HG03565 (cell line): Measurements from ENCODE around the gene HERC4.

Source experiments
- ATAC-seq: cut with Tn5 transposase; IDR thresholded peaks from one replicate; pipeline ENCODE4 v1.9.1; 2021; ENCODE audit warnings: mild to moderate bottlenecking, moderate library complexity; ENCODE audit not compliant: unreplicated experiment

Gene HERC4, protein sequence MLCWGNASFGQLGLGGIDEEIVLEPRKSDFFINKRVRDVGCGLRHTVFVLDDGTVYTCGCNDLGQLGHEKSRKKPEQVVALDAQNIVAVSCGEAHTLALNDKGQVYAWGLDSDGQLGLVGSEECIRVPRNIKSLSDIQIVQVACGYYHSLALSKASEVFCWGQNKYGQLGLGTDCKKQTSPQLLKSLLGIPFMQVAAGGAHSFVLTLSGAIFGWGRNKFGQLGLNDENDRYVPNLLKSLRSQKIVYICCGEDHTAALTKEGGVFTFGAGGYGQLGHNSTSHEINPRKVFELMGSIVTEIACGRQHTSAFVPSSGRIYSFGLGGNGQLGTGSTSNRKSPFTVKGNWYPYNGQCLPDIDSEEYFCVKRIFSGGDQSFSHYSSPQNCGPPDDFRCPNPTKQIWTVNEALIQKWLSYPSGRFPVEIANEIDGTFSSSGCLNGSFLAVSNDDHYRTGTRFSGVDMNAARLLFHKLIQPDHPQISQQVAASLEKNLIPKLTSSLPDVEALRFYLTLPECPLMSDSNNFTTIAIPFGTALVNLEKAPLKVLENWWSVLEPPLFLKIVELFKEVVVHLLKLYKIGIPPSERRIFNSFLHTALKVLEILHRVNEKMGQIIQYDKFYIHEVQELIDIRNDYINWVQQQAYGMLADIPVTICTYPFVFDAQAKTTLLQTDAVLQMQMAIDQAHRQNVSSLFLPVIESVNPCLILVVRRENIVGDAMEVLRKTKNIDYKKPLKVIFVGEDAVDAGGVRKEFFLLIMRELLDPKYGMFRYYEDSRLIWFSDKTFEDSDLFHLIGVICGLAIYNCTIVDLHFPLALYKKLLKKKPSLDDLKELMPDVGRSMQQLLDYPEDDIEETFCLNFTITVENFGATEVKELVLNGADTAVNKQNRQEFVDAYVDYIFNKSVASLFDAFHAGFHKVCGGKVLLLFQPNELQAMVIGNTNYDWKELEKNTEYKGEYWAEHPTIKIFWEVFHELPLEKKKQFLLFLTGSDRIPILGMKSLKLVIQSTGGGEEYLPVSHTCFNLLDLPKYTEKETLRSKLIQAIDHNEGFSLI

GRCh38 chr10:68074775-68075549, at the start of gene HERC4:
HERC4 (minus strand) TSS chr10:68075283; CDS start chr10:68073108, 2,175 bp downstream.
- ATAC-seq, result peak; percentile 82

DNA sequence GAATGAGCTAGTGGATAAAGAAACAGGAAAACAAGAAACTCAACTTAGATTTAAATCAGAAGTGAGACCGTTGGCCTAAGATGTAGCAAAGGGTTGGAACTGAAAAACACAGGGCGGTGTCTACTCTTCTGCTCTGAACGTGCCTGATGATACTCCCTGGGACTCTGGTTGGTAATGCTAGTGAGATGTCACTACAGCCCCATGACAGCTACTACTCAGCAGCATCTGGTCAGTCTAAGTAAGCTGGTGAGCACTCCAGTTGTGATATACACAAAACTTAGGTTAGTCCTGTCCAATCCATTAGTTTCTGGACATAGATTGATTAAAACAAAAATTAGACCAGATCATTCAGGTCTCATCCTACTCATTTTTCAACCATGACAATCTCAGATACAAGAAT, 49.6 kb upstream of the HERC4 start:
- ATAC-seq, result no peak

GRCh38 chr10:68121852-68122251, 46.8 kb upstream of the HERC4 start:
- ATAC-seq, result no peak

GRCh38 chr10:68121020-68121743, 46.1 kb upstream of the HERC4 start:
- no peak for ATAC-seq

DNA sequence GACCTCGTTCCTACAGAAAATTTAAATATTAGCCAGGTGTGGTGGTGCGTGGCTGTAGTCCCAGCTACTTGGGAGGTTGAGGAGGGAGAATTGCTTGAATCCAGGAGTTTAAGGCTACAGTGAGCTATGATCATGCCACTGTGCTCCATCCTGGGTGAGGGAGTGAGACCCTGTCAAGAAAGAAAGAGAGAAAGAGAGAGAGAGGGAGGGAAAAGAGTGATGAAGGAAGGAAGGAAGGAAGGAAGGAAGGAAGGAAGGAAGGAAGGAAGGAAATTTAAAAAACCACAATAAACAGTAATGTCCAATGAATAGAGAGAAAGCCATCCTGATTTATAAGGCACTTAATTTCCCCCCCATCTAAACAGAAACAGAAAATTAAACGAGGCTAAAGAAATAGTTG, 43.6 kb upstream of the HERC4 start:
- no peak for ATAC-seq

DNA sequence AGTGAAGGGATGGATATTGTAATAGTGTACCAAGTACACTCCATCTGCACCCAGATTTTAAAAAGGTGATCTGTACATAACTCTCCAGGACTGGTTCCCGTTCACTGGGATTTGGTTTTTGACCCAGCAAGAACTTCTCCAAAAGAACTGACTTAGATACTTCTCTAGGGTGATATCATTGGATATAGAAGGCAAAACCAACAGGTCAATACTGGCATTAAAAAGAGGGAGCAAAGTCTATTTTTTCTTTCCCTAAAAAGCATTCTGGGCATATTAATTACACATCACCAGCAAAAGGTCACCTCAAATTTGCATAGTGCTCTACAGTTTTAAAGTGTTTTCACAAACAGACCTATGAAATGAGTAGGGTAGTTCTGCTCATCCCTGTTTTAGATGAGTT, 37.8 kb upstream of the HERC4 start:
- ATAC-seq, result no peak

GRCh38 chr10:68111584-68111983, 36.5 kb upstream of the HERC4 start:
- ATAC-seq, result no peak

DNA sequence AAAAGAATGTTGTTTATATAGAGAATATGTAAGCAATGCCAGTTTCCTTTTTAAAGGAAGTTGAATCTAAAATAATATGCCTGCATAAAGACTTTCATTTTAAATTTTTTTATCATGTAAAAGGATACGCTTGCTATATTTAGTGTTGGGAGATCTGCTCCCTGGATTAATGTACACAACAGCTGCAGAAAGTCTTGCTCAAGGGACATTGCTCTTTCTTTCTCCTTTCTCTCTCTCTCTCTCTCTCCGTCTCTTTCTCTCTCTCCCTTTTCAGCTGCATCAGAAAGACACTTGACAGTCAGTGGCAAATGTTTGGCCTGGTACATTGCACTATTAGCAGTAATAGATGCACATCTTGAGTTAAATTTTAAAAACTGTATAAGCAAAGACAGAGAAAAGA, 34.9 kb upstream of the HERC4 start:
- ATAC-seq, result no peak

GRCh38 chr10:68109331-68109730, 34.2 kb upstream of the HERC4 start, which contains the start of gene MYPN:
MYPN (plus strand) TSS chr10:68109488; CDS start chr10:68121439, 11,951 bp downstream.
- ATAC-seq, result no peak

- no peak for ATAC-seq
These were observed 33.6 kb upstream of the HERC4 start for GRCh38 chr10:68108653-68109052.

DNA sequence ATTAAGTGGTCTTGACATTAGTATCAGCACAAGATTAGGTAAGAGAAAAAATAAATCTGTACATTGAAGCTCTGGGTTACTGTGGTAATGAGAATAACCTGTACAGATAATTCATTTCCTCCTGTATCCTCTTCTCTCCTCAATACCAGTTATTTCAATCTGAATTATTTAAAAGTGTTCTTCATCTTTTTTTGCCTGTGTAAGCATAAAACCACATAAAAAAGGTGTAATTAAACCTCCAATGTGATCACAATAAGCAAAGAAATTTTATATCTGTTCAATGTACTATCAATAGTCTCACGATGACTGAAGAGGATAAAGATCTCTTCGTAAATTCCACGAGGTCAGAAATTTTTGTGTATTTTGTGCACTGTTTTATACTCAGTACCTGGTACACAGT, 33.0 kb upstream of the HERC4 start:
- no peak for ATAC-seq

GRCh38 chr10:68107651-68108050, 32.6 kb upstream of the HERC4 start:
- no peak for ATAC-seq

DNA sequence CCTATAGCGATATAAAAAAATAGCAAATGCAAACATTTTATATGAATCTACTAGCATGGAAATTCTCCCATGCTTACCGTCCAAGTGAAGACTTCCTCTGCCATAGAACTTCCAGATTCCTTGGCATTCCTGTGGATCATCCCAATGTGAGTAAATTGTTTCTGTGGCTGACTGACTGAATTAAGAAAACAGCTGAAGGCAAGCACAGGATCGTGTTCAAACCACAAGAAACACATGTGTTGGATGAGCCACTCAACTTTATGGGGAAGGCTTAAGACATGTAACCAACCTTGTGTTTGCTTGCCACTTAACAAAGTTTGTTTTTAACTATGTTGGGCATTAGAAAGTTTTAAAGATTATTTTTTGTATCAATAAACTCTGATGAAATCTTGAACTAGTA, 31.6 kb upstream of the HERC4 start:
- no peak for ATAC-seq

DNA sequence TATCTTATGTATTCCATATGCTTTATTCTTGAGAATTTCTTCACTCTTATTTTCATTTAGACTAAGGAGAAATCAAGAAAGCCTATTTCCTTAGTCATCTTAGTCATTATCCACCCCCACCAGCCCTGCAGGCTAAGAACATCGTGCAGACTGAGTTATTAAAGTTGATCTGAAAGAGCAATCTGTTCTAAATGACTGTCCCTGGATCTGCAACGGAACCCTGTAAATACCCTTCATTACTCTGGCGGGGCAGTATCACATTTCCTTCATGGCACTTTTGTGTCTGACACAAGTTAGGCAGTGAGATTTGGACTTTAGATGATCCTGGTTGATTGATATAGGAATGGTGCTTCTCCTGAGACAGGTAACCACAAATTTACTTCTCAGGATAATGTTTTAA, 30.7 kb upstream of the HERC4 start:
- no peak for ATAC-seq

DNA sequence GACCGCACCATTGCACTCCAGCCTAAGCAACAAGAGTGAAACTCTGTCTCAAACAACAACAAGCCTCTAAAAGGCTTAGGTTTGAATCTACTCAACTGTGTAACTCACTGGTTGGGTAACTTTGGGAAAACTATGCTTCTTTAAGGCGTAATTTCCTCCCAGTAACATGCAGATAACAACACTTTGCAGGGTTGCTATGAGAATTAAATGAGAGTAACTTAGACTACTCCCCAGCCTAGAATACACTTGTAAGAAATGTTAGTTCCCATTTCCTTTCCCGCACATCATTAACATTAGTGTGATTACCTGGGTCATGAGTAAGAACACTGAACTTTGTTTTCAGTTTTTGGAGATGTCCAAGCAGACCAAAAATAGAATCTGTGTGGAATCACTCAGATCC, 28.8 kb upstream of the HERC4 start:
- no peak for ATAC-seq

DNA sequence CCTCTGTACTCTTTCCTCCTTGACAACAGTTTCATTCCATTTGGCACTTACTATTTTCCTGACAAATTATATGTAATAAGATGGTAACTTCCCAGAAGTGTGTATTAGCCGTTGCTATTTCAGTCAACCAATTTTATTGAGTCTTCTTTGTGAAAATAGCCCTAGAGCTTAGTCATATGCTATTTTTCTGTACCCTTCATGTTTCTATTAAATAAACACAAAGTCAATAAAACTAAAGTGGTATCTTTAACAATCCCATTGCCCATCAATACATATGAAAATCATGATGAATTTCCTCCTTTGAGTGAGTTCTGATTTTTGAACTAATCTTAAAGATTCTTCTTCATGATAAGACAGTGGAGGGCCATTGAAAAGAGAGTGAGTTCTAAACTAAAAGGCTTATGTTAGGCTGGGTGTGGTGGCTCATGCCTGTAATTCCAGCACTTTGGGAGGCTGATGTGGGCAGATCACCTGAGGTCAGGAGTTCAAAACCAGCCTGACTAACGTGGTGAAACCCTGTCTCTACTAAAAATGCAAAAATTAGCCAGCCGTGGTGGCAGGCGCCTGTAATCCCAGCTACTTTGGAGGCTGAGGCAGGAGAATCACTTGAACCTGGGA, 28.3 kb upstream of the HERC4 start:
- no peak for ATAC-seq

- no peak for ATAC-seq
These were observed 26.0 kb upstream of the HERC4 start for GRCh38 chr10:68101066-68101465.

GRCh38 chr10:68099736-68100135, 24.7 kb upstream of the HERC4 start:
- no peak for ATAC-seq

GRCh38 chr10:68096913-68097516, 21.9 kb upstream of the HERC4 start:
- ATAC-seq, result no peak
